ENCODE results near the gene IER5.

The IER5 gene

GRCh38 chr1:181141431-181141910 lies 53.0 kb downstream of the IER5 start:
- DNase-seq (ENCODE audit: low read depth), result peak; percentile 76
- no peak overlapping the region for H3K4me3 ChIP-seq (ENCODE audit: low read length)
- peak; percentile 8 for TF ChIP-seq CTCF (conservative IDR thresholded peaks at IDR 0.05; ENCODE audit: low read length)
